H1 (cell line): Measurements from ENCODE around the gene UTS2R. TPM values are rescaled to one million over a fixed set of nuclear protein-coding genes. Genes with fewer than 3 reads are reported as not detected.

ENCODE experiments used
- CTCF ChIA-PET: fragments of 300-600 bp; sonication (Branson Sonifier 250); formaldehyde crosslinking; loops from one replicate; lab custom pipeline; 2021; ENCODE audit not compliant: partially characterized antibody; lab: Charles Lee
- POLR2A ChIA-PET: fragments of 300-600 bp; sonication (Branson Sonifier 250); formaldehyde crosslinking; loops from one replicate; lab custom pipeline; 2021; ENCODE audit warnings: inconsistent platforms; ENCODE audit not compliant: partially characterized antibody; lab: Charles Lee
- DNase-seq, 2 experiments: peaks; one replicate each; pipeline versions ENCODE4 v3.0.0 to v3.0.0-alpha.2; 2010 to 2022; ENCODE audit warnings: low spot score in 2 of 2, low read depth in 1 of 2, mixed read lengths in 1 of 2
- FAIRE-seq: peaks from 2 replicates; lab custom pipeline; 2011; peaks lifted over from hg19 to GRCh38; lab: Jason Lieb, UNC
- H2AFZ ChIP-seq: 2 replicates; pipeline ENCODE4 v1.8.1; 2012; ENCODE audit warnings: low read length, inconsistent platforms
- H2AK5ac ChIP-seq: 2 replicates; pipeline ENCODE4 v1.6.1; 2013; ENCODE audit warnings: low read depth, low read length
- H2BK120ac ChIP-seq: replicated peaks from 2 replicates; pipeline ENCODE3; 2013; ENCODE audit warnings: low read depth, low read length, inconsistent platforms
- H2BK12ac ChIP-seq: 2 replicates; pipeline ENCODE4 v1.6.1; 2013; ENCODE audit warnings: low read depth, low read length
- H2BK15ac ChIP-seq: 2 replicates; pipeline ENCODE4 v1.6.1; 2013; ENCODE audit warnings: low read length
- H2BK20ac ChIP-seq: 2 replicates; pipeline ENCODE4 v1.6.1; 2013; ENCODE audit warnings: low read length
- H2BK5ac ChIP-seq: 2 replicates; pipeline ENCODE4 v1.6.1; 2013; ENCODE audit warnings: low read depth, low read length
- H3K14ac ChIP-seq: 2 replicates; pipeline ENCODE4 v1.6.1; 2013; ENCODE audit warnings: inconsistent platforms; ENCODE audit not compliant: insufficient read length
- H3K18ac ChIP-seq: 2 replicates; pipeline ENCODE4 v1.6.1; 2013; ENCODE audit warnings: low read length; ENCODE audit errors: extremely low read depth
- H3K23ac ChIP-seq: 2 replicates; pipeline ENCODE4 v1.6.1; 2013; ENCODE audit warnings: inconsistent platforms; ENCODE audit not compliant: insufficient read length
- H3K23me2 ChIP-seq: 2 replicates; pipeline ENCODE4 v1.6.1; 2013; ENCODE audit warnings: low read depth, low read length
- H3K27ac ChIP-seq: 2 replicates; pipeline ENCODE4 v1.6.1; 2011; ENCODE audit warnings: low read depth, low read length, inconsistent platforms
- H3K27me3 ChIP-seq, 4 experiments: replicated peaks in 1 of 4; 1 replicate in 1 of 4; 2 replicates in 3 of 4; pipeline versions ENCODE4 v1.6.1 to v1.8.1; 2011 to 2013; ENCODE audit warnings: low read length in 3 of 4, mild to moderate bottlenecking in 3 of 4, inconsistent platforms in 2 of 4, mixed read lengths in 2 of 4, moderate library complexity in 1 of 4; ENCODE audit not compliant: control insufficient read depth in 3 of 4, insufficient read depth in 3 of 4; ENCODE audit errors: extremely low read depth in 1 of 4
- H3K36me3 ChIP-seq, 4 experiments: 2 replicates each; pipeline versions ENCODE4 v1.6.1 to v1.8.1; 2011 to 2013; ENCODE audit warnings: mild to moderate bottlenecking in 4 of 4, low read length in 3 of 4, moderate library complexity in 2 of 4, control low read depth in 1 of 4, inconsistent platforms in 1 of 4; ENCODE audit not compliant: insufficient read depth in 4 of 4, control insufficient read depth in 2 of 4
- H3K4ac ChIP-seq: replicated peaks from 2 replicates; pipeline ENCODE3; 2013; ENCODE audit warnings: low read length, low read depth, mixed read lengths, inconsistent platforms; ENCODE audit not compliant: insufficient read length
- H3K4me1 ChIP-seq, 4 experiments: replicated peaks in 1 of 4; 1 replicate in 1 of 4; 2 replicates in 3 of 4; pipeline versions ENCODE4 v1.6.1 to v1.8.1; 2011 to 2013; ENCODE audit warnings: low read length in 3 of 4, inconsistent platforms in 2 of 4, mixed read lengths in 1 of 4; ENCODE audit not compliant: insufficient read depth in 4 of 4, control insufficient read depth in 3 of 4
- H3K4me2 ChIP-seq, 2 experiments: 2 replicates each; pipeline versions ENCODE4 v1.6.1 to v1.8.1; 2011 to 2013; ENCODE audit warnings: low read depth in 2 of 2, low read length in 2 of 2, control low read depth in 1 of 2, inconsistent platforms in 1 of 2, mild to moderate bottlenecking in 1 of 2; ENCODE audit not compliant: insufficient read depth in 1 of 2
- H3K4me3 ChIP-seq, 4 experiments: fragments of 200-600, 300-600 bp in 1 of 4; sonication (generic), shearing (Covaris generic), sonication (Bioruptor Twin) in 1 of 4; 2 replicates each; pipeline versions ENCODE4 v1.5.1 to v1.8.1; 2011 to 2016; ENCODE audit warnings: low read length in 4 of 4, low read depth in 3 of 4, control low read depth in 2 of 4, inconsistent platforms in 2 of 4, mild to moderate bottlenecking in 2 of 4, mixed read lengths in 1 of 4, moderate library complexity in 1 of 4; ENCODE audit not compliant: insufficient read depth in 2 of 4; ENCODE audit errors: extremely low read depth in 1 of 4
- H3K56ac ChIP-seq: replicated peaks from 2 replicates; pipeline ENCODE3; 2013; ENCODE audit warnings: low read depth, mild to moderate bottlenecking, mixed read lengths, low read length, inconsistent platforms; ENCODE audit not compliant: insufficient read length
- H3K79me1 ChIP-seq: 2 replicates; pipeline ENCODE4 v1.6.1; 2013; ENCODE audit warnings: low read depth, low read length, control low read depth
- H3K79me2 ChIP-seq, 2 experiments: 2 replicates each; pipeline versions ENCODE4 v1.6.1 to v1.8.1; 2012 to 2013; ENCODE audit warnings: low read length in 2 of 2, mild to moderate bottlenecking in 2 of 2, inconsistent platforms in 1 of 2; ENCODE audit not compliant: insufficient read depth in 2 of 2, control insufficient read depth in 1 of 2
- H3K9ac ChIP-seq, 4 experiments: replicated peaks in 1 of 4; 1 replicate in 1 of 4; 2 replicates in 3 of 4; pipeline versions ENCODE4 v1.6.1 to v1.8.1; 2011 to 2013; ENCODE audit warnings: low read depth in 3 of 4, low read length in 3 of 4, control low read depth in 2 of 4, mild to moderate bottlenecking in 2 of 4, moderate library complexity in 2 of 4, inconsistent platforms in 1 of 4; ENCODE audit errors: extremely low read depth in 1 of 4
- H3K9me3 ChIP-seq, 2 experiments: 2 replicates each; pipeline versions ENCODE4 v1.6.1 to v1.8.1; 2012 to 2013; ENCODE audit warnings: mild to moderate bottlenecking in 2 of 2, moderate library complexity in 2 of 2, control low read depth in 1 of 2, inconsistent platforms in 1 of 2, low read depth in 1 of 2, low read length in 1 of 2, mixed read lengths in 1 of 2; ENCODE audit not compliant: insufficient read depth in 2 of 2
- H4K20me1 ChIP-seq, 2 experiments: replicated peaks in 1 of 2; 2 replicates each; pipeline versions ENCODE3 to v1.8.1; 2011 to 2013; ENCODE audit warnings: inconsistent platforms in 2 of 2, low read length in 2 of 2, mild to moderate bottlenecking in 1 of 2; ENCODE audit not compliant: insufficient read depth in 2 of 2, control insufficient read depth in 1 of 2
- H4K5ac ChIP-seq: 2 replicates; pipeline ENCODE4 v1.6.1; 2013; ENCODE audit warnings: low read length, low read depth, mixed read lengths, inconsistent platforms; ENCODE audit not compliant: insufficient read length
- H4K8ac ChIP-seq: 2 replicates; pipeline ENCODE4 v1.8.0; 2013; ENCODE audit warnings: mild to moderate bottlenecking, moderate library complexity, low read length, inconsistent platforms; ENCODE audit not compliant: insufficient read depth; ENCODE audit errors: extremely low read depth
- H4K91ac ChIP-seq: replicated peaks from 2 replicates; pipeline ENCODE3; 2013; ENCODE audit warnings: low read length, mixed read lengths, inconsistent platforms; ENCODE audit not compliant: insufficient read length
- ATF3 ChIP-seq: IDR thresholded peaks from 2 replicates; pipeline ENCODE4 v1.6.1; 2011; ENCODE audit warnings: low read depth, mild to moderate bottlenecking, low read length; ENCODE audit not compliant: insufficient read depth
- CEBPB ChIP-seq: IDR thresholded peaks from 2 replicates; pipeline ENCODE4 v1.6.1; 2012; ENCODE audit warnings: low read depth, low read length
- CHD1 ChIP-seq: IDR thresholded peaks from 2 replicates; pipeline ENCODE4 v1.6.1; 2012; ENCODE audit warnings: low read depth, low read length, improper control_type of control experiment
- HDAC6 ChIP-seq: IDR thresholded peaks from one replicate; pipeline ENCODE4 v1.7.1; 2012; ENCODE audit warnings: low read depth, mild to moderate bottlenecking, inconsistent platforms, low read length, moderate library complexity
- JUN ChIP-seq: IDR thresholded peaks from 2 replicates; pipeline ENCODE4 v1.6.1; 2011; ENCODE audit warnings: low read depth, mild to moderate bottlenecking, improper control_type of control experiment, low read length
- MAFK ChIP-seq: IDR thresholded peaks from 2 replicates; pipeline ENCODE4 v1.6.1; 2012; ENCODE audit warnings: low read depth, mild to moderate bottlenecking, improper control_type of control experiment, low read length
- TBP ChIP-seq: IDR thresholded peaks from 2 replicates; pipeline ENCODE4 v1.6.1; 2011; ENCODE audit warnings: low read depth, low read length, improper control_type of control experiment
- WGBS, 2 experiments: shearing (Covaris generic) in 1 of 2; methylation state at CpG; one replicate each; pipeline versions ENCODE4 v1.1.6 to v1.1.7; 2013 to 2015; ENCODE audit warnings: low lambda C conversion rate in 2 of 2, mixed read lengths in 2 of 2, inconsistent platforms in 1 of 2, low coverage in 1 of 2, missing lambda C conversion rate in 1 of 2; ENCODE audit not compliant: insufficient replicate concordance in 2 of 2, insufficient coverage in 1 of 2, insufficient read length in 1 of 2; ENCODE audit errors: extremely low coverage in 1 of 2, missing lambda C conversion rate in 1 of 2; 5-methylcytosine and 5-hydroxymethylcytosine counted together
- polyA plus RNA-seq, 7 experiments: library from polyadenylated mRNA; depleted of rRNA in 3 of 7; stranded (reverse) in 5 of 7; unstranded in 2 of 7; fragments of >200 nt in 5 of 7; fragments of 200-250 nt in 2 of 7; gene quantifications; 1 replicate in 5 of 7; 2 replicates in 1 of 7; 4 replicates in 1 of 7; pipeline versions ENCODE4 v1.2.1 to v1.2.3, GENCODE V29; 2011 to 2013; ENCODE audit warnings: missing spikeins in 2 of 7, mixed read lengths in 2 of 7
- total RNA-seq: library from RNA; stranded (reverse); fragmentation: NEBNext Ultra II Directional; extraction: Animal tissue kit (Norgen Biotek cat#: 25700); gene quantifications from 2 replicates; pipeline ENCODE4 v1.2.1, GENCODE V29; 2021

Gene UTS2R
- total and polyA plus RNA-seq, 2 of the 8 experiments (the other 6 are each of a cell fraction or from before 2014, with no cell fraction given): 0.27 TPM; not detected in 1

GRCh38 chr17:82329683-82330321 lies 41.8 kb upstream of the UTS2R start:
- peaks cover 0 to 33% (median 21%) of the 10 kb centered on the region in 4 experiments; a peak in 6 of 7 replicates for H3K4me1 ChIP-seq
- H3K23ac ChIP-seq: no peak overlapping the region
- no peak overlapping the region for H3K56ac ChIP-seq
- ChIA-PET POLR2A (no interaction called here), CTCF (interaction anchor here (0.6 to 1.9 kb wide), 3 partner anchors 8 to 78 kb away, joined by 4 to 9 read pairs (median 5); no protein-coding TSS in a partner anchor)
- H3K4me2 ChIP-seq: no peak overlapping the region
- no peak for FAIRE-seq
- H3K14ac ChIP-seq: no peak overlapping the region
- H3K79me1 ChIP-seq: no peaks in the 10 kb centered on the region
- H3K23me2 ChIP-seq: peaks cover 8% of the 10 kb centered on the region
- peaks cover 26 to 44% (median 40%) of the 10 kb centered on the region in 4 experiments for H3K27me3 ChIP-seq
- H3K4ac ChIP-seq: no peak overlapping the region
- no peak overlapping the region for H3K4me3 ChIP-seq
- H2AK5ac ChIP-seq: no peak overlapping the region
- no peak overlapping the region for H4K5ac ChIP-seq
- H2BK5ac ChIP-seq: no peak overlapping the region
- H3K27ac ChIP-seq: no peak overlapping the region
- no peak overlapping the region for H3K9ac ChIP-seq
- H4K20me1 ChIP-seq: peaks cover 0 to 3% of the 10 kb centered on the region in 2 experiments
- H4K91ac ChIP-seq: no peak overlapping the region
- H2BK12ac ChIP-seq: no peak overlapping the region
- H3K18ac ChIP-seq: no peak overlapping the region
- H3K36me3 ChIP-seq: no peaks in the 10 kb centered on the region
- no peak overlapping the region for H2BK120ac ChIP-seq
- H2AFZ ChIP-seq: no peak overlapping the region
- H3K9me3 ChIP-seq: no peaks in the 10 kb centered on the region
- H2BK15ac ChIP-seq: no peak overlapping the region
- WGBS, 2 experiments: 91% methylated on average over 16 of the region's 19 CpGs; no CpG with 5 or more reads in 1 of the 2 experiments
- H4K8ac ChIP-seq: no peak overlapping the region
- no peak for DNase-seq
- H2BK20ac ChIP-seq: no peak overlapping the region
- H3K79me2 ChIP-seq: no peaks in the 10 kb centered on the region
- TF ChIP-seq MAFK (no peak), JUN (no peak), CEBPB (no peak), ATF3 (no peak), TBP (no peak), HDAC6 (no peak), CHD1 (no peak)
